COLO829 (cell line): ENCODE data around the gene CA11.
"Not testable (repeated sequence)": the region's sequence is repeated elsewhere in the genome, so short reads cannot be mapped to it uniquely, and the experiment has no call there.

Source experiments
- DNase-seq: peaks from one replicate; pipeline ENCODE4 v3.0.0; 2012; ENCODE audit warnings: low spot score

CA11 gene

DNA sequence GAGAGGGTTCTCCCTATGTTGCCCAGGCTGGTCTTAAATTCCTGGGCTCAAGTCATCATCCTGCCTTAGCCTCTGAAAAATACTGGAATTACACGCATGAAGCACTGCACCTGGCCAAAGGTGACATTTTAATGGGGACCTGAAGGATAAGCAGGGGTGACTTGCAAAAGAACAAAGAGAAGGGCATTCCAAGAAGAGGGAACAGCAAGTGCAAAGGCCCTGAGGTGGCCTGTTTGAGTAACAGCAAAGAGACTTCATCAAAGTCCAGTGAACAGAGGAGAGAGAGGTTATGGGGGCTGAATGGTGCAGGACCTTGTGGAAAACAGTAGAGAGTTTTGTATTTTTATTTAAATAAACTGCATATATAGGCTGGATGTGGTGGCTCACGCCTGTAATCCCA, 4.1 kb downstream of the CA11 start:
- no peak for DNase-seq

DNA sequence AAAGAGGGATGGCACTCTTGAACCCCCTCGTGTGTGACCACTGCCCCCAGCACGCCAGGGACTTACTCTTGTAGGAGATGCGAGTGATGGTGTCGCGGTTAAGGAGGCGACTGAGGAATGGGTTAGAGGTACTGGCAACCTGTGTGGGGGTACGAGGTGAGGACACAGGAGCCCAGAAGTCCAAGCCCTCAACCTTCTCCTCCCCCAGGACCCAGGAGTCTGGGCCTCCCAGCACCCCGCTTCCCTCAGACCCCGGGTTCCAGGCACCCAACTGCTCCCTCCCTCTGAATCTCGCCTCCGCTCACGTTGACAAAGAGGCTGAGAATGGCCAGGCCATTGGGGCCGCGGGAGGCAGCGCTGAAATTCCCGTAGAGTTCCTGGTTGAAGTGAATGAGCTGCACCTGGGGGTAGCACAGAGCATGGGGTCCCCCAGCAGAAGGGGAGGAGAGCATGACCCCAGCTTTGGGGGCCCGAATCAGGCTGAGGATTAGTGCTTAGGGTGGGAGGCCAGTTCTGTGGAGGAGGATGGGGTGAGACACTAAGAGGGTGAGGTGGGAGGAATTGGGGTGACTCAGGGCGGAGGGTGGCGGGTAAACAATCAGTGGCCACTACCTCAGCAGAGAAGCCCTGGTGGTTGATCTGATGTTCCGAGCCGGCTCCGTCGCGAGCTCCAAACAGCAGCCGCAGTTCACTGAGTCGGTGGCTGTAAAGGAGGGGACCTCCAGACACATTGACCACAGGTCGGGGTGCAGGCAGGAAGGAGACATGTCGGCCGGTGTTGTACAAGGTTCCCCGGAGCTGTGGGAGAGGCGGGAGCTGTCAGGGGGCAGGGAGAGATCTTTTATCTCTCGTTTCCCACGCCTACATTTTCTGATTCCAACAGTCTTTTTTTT, 6.3 kb downstream of the CA11 start:
- DNase-seq = no peak

DNA sequence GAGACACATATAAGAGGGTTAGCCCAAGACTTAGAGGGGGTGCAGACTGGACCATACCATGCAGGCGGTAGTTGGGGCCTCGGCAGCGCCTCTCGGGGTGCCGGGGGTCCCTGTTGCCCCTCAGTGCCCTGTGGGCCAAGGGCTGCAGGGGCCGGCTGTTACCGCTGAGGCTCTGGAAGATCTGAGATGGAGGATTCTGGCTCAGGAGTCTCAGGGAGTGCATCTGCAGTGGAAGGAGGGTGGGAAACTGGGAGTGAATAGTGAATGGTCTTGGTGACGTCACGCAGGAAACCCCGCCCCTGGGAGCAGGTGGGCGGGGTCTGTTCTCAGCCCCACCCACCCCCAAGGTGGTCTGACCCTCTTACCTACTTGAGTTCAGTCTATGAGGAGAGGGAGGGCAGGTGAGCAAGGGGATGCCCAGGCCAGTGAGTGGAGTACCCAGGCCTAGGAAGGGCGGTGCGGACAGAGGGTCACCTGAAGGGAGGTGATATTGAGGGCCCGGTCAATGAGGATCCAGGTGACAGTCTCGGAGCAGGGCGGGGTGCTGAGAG, 7.1 kb downstream of the CA11 start:
- no peak for DNase-seq

DNA sequence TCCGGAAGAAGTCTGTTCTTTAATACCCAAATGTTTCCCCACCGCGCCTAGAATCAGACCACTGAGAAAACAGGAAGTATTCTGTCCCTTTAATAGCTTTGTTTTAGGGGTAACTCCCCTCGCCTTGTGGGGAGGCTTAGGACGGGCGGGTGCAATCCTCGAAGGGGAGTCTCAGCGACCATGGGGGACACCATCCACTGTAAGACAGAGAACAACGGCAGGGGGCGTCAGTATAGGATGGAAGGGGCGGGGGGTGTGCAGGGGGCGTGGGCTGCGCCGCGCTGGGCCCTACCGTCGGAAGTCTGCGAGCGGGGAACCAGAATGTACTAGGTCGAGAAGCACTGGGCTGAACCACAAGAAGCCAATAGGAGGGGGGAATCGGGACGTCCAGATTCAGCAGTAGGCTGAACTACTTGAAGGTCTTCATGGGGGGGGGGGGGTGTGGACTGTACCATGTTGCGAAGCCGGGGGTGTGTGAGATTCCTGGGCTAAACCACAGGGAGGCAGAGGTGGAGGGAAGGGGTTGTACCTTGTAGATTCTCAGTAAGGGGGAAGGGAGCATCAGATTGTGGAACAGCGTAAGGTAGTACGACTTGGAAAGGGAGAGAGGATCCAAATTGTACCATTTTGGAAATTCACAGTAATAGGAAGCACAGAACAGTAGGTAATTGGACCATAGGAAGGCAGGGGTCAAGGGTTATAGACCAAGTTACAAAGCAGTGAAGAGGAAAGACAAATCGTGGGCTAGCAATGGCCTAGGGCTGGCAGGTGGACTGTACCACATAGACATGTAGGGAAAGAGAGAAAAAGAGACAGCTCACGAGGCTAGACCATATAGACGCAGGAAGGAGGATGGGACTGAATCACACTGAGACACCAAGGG, 7.8 kb downstream of the CA11 start:
- peak; percentile 95 for DNase-seq

DNA sequence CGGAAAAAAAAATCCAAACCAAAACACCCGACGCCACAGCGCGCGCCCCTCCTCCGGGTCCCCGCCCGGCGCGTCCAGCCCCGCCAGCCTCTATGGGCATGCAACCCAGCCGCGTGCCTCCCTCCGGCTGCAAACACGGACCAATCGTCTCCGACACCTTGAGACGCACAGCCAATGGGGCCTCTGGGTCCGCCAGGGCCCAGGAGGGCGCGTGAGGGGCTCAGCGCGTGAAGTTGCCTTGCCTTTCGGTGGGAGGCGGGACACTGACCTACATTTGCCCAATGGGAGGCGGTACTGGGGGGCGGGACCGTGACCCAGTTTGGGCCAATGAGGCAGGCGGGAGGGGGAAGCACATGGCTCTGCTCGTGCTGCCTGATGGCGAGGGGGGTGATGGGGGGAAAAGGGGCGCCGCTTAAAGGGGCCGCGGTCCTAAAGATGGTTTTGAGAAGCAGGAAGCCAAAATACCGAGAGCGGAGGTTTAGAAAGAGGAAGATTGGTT, 8.5 kb downstream of the CA11 start:
- DNase-seq = peak; percentile 98

DNA sequence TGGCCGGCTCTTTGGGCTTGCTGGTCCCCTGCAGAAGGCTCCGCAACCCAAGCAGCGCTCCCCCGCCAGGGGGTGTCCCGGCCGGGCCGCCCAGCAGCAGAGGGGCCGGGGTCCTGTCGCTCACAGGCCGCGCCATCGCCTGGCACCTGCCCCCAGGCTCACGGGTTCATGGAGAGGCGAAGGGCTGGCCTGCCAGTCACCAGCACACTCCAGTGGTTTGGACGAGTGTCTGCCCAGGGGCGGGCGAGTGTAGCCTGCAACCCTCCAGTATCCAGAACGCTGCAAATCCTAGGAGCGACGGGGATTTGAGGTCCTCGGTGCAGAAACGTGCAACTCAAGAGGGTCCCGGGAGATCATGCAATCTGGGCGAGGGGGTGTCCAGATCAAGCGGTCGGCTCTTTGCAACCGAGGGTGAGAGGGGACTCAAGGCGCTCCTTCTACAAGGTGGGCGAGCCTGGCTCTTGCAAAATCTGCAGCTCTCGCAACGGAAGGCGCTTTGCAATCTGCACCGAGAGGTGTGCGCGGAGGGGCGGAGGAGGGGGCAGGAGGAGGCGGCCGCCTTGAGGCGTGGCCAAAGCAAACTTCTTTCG, 9.0 kb downstream of the CA11 start, which contains the start of gene DBP:
Gene DBP, minus strand, starts transcription at position 521 of the 590 bp plus-strand sequence. Its CDS starts 385 bp downstream, at position 136.
- no peak for DNase-seq

DNA sequence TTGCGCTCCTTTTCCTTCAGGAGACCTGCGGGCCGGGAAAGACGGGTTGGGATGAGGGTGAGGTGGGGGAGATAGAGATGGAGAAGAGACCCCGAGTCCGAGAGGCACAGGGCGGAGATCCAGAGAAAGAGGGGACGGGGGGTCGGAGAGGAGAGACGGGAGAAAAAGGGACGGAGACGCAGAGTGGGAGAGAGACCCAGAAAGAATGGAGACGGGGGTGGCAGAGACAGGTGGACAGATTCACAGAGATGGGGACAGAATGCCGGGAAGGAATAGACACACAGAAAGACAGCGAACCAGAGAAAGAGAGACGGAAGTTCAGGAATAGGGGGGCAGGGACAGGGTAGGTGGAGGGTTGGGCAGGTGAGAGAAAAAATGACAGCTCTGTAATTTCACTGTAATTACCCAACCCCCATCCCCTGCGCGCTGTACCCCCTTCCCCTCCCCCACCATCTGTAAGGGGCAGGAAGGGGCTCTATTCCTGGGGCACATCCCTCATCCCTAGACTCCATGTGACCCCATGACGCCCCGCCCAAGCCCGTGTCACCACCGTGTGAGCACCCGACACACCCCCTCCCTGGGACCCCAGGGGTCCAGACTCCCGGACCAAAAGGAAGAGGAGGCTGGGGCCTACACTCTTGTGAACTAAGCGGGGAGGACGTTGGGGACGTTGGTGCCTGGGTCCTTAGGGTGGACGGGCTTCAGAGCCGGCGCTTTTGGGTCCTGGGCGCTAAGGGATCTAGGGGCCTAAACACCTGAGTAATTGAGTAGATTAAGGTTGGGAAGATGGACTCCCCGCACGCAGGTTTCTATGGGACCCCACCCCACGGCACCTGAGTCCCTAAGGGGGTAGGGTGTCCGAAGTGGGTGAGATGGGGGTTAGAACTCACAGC, 9.8 kb downstream of the CA11 start:
- no peak for DNase-seq

DNA sequence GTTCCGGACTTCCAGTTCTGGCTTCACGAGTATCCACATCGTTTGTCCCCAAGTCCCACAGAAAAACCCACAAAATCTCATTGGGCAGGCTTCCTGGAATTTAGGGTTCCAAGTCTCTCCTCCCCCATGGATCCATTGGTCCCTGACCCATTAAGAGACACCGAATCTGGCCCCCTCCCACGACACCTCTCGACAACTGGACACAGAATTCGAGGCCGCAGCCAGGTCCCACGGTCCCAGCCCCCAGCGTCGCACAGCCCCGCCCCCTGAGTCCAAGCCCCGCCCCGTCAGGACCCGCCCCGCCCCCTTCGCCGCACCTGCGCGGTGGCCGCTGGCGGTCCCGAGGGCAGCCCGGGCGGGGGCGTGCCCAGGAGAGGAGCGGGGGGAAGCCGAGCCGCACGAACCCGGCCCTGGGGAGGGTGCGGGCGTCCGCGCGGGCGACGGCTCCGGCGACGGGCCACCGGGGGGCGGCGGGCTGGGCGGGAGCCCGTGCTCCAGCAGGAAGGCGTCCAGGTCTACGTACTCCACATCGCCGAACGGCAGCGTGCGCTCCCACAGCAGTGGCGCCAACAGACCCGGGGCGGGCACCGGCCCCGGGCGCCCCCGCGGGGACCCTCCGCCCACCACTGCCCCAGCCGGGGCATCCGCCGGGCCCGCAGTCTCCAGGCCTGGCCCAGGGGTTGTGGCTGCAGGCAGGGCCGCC, 10.6 kb downstream of the CA11 start:
- DNase-seq = peak; percentile 63

DNA sequence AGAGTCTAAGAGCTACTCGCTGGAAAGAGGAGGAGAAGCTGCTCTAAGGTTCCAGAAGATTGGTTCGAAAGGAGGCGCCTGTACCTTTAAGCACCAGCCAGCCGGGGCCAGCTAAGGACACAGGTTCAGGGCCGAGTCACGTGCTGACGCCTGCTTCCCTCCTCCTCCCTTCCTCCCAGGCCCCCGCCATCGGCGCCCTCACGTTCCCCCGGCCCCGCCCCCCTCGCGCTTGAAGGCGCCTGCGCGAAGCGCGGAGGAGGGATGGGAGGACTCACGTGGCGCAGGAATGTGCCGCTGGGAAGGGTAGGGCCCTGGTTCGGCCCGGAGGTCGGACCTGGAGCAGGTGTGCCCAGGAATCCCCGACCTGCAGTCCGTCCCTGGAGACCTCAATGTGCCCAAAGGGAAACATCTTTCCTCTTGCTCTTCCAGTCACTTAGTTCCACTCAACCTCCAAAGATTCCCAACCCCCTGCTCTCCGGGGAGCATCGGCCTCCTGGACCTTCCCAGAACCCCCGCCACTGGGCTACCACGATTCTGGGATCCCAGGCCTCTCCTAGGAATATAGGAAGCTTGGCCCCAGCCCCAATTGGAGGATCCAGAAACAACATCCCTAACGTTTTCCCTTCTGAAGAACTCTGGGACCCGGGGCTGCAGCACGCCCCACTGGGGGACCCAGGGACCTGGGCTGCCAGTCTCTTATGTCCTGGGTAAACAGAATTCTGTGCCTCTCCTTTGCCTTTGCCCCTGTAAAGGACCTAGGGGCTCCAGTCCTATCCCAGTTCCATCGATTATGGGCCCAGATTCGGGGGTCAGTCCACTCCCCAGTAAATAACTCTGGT, 11.3 kb downstream of the CA11 start:
- DNase-seq = peak; percentile 85

DNA sequence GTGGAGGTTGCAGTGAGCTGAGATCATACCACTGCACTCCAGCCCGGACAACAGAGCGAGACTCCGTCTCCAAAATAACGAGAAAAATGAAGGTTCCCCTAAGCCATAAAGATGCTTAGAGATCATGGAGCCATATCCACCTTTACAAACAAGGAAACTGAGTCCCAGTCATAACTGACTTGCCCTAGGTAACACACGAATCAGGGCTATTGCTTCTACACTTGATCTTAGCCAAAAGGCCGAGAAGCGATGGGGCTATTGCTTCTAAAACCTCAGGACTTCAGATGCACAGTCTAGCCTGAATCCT, 12.0 kb downstream of the CA11 start:
- DNase-seq = no peak

DNA sequence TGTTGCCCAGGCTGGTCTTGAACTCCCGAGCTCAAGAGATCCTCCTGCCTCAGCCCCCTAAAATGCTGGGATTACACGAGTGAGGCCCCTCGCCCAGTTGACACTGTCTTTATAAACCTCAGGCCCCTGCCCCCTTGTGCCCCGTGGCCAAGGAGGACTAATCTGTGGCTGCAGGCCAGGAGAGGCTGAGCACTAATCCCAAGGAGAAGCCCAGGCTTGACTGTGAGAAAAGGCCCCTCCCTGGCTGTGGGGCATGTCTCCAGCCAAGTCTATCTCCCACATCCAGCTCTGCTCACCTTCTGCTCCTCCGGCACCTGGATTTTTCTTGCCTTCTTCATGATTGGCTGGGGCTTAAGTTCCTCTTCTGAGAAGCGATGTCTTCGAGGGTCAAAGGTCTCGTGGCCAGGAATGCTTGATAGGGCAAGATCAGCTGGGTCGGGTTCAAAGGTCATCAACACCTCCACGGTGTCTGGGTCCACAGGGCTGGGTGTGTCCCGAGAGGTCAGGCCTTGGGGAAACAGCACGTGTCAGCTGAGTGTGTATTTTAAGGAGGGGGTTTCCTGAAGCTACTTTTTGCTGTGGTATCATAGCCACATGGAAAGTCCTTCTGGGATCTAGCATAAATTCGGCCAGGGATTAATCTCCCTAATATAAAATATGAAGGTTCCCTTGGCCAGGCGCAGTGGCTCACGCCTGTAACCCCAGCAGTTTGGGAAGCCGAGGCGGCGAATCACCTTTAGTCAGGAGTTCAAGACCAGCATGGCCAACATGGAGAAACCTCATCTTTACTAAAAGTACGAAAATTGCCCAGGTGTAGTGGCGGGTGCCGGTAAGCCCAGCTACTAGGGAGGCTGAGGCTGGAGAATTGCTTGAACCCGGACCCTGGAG, 12.6 kb downstream of the CA11 start:
- DNase-seq = no peak

DNA sequence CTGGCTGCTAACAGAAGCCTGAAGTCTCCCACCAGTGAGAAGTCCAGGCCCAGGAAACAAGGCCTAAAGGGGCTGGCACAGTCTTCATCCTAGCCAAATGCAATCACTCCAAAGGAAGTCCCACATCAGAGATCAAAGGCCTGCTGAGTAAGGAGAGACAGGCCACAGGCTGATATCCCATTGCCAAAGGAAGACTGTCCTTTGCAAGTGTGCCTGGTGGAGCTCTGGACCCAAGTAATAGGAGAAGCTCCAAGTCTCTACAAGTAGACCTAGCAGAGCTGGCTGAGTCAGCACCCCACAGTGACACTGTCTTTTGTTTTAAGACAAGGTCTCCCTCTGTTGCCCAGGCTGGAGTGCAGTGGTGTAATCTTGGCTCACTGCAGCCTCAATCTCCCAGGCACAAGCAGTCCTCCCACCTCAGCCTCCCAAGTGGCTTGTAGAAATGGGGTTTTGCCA, 13.3 kb downstream of the CA11 start:
- no peak for DNase-seq

DNA sequence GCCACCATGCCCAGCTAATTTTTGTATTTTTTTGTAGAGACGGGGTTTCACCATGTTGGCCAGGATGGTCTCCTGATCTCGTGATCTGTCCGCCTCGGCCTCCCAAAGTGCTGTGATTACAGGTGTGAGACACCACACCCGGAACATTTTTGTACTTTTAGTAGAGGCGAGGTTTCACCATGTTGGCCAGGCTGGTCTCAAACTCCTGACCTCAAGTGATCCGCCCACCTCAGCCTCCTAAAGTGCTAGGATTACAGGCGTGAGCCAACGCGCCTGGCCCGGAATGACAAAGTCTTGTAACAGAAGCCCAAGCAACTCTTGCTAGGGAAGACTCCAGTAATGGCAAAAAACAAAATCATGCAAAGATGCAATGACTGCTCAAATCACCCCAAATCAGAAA, 13.7 kb downstream of the CA11 start:
- DNase-seq = not testable (repeated sequence)

DNA sequence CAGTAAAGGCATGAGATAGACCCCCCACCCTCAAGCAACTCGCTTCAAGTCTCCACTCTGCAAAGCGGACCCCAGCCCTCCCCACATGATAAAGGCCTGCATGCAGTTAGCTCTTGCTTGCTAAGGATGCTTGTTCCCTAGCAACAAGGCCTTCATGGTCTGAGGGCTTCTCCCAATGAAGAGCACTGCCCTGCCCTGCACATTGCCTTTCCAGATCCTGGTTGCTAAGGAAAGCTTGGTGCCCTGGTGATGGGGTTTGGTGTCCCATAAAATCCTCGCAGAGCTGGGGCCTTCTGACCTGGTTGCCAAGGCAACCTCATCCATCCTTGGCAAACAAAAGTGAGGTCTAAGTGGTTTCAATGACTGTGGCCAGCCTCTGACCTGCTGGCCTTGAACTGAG, 14.8 kb downstream of the CA11 start:
- DNase-seq = no peak

DNA sequence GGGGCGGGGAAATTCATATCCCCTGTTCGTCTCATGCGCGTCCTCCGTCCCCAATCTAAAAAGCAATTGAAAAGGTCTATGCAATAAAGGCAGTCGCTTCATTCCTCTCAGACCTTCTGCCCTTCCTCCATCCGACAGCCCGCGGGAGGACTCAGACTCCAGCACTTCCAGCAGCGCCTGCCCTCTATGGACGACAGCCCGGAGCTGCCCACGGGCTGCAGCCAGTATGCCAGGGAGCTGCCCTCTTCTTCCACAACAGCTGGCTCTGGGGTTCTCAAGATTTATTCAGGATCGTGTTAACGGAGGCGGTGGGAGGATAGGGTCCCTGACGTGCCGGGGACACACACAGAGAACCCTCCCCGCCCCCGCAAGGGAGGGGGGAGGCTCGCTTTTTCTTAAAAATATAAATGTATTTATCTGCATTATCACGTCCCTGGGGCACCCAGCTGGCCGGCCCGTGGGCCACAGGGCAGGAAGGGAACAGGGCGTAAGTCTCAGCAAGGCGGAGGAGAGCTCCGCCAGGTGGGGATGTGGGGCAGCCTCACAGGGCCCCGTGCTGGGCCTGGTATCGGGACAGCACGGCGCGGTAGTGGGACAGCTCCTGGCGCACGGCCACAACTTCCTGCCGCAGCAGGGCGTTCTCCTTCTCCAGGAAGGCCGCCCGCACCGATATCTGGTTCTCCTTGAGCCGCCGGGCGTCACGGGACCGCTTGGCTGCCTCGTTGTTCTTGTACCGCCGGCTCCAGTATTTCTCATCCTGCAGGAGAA, 15.5 kb downstream of the CA11 start:
- DNase-seq = no peak

DNA sequence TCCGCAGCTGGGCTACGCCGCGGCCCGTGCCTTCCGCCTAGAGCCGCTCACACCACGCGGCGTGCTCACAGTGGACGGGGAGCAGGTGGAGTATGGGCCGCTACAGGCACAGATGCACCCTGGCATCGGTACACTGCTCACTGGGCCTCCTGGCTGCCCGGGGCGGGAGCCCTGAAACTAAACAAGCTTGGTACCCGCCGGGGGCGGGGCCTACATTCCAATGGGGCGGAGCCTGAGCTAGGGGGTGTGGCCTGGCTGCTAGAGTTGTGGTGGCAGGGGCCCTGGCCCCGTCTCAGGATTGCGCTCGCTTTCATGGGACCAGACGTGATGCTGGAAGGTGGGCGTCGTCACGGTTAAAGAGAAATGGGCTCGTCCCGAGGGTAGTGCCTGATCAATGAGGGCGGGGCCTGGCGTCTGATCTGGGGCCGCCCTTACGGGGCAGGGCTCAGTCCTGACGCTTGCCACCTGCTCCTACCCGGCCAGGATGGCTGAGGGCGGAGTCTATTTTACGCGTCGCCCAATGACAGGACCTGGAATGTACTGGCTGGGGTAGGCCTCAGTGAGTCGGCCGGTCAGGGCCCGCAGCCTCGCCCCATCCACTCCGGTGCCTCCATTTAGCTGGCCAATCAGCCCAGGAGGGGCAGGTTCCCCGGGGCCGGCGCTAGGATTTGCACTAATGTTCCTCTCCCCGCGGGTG, 16.2 kb downstream of the CA11 start:
- DNase-seq = no peak

DNA sequence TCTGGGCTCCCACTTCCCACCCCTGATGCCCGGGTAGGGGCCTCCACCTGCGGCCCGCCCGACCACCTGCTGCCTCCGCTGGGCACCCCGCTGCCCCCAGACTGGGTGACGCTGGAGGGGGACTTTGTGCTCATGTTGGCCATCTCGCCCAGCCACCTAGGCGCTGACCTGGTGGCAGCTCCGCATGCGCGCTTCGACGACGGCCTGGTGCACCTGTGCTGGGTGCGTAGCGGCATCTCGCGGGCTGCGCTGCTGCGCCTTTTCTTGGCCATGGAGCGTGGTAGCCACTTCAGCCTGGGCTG, 16.7 kb downstream of the CA11 start:
- no peak for DNase-seq
